GM04504 (cell line): ENCODE measurements around the gene SLC25A2.
"Not testable (repeated sequence)": the region's sequence is repeated elsewhere in the genome, so short reads cannot be mapped to it uniquely, and the experiment has no call there.

Experiments used
- DNase-seq: peaks from one replicate; pipeline ENCODE4 v3.0.0-alpha.2; 2012; ENCODE audit warnings: low read depth

Gene SLC25A2

DNA sequence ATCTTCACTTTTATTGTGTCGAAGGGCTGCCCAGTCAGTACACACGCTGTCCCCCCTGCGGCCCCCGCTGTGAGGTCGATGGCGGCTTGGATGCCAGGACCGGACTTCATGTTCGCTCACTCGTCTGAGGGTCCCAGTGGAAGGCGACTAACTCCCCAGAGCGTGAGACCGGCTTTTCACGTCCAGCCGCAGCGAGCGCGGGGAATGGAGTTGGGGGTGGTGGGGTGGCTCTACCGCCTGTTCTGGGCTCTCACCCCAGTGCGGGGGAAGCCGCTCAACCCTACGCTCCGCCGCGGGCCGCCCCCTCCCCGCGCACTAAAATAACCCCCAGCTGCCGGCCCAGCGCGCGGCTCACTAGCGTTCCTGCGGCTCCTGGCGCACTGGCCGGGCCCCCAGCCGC, at the start of gene SLC25A2:
Gene SLC25A2, minus strand, starts transcription at position 294 of the 400 bp plus-strand sequence. Its CDS starts 184 bp downstream, at position 110.
- no peak for DNase-seq

DNA sequence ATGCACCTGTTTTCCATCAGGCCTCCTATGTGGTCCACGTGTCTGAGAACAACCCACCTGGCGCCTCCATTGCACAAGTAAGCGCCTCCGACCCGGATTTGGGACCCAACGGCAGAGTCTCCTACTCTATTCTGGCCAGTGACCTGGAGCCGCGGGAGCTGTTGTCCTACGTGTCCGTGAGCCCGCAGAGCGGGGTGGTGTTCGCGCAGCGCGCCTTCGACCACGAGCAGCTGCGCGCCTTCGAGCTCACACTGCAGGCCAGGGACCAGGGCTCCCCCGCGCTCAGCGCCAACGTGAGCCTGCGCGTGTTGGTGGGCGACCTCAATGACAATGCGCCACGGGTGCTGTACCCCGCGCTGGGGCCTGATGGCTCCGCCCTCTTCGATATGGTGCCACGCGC, 47.7 kb upstream of the SLC25A2 start:
- no peak for DNase-seq

DNA sequence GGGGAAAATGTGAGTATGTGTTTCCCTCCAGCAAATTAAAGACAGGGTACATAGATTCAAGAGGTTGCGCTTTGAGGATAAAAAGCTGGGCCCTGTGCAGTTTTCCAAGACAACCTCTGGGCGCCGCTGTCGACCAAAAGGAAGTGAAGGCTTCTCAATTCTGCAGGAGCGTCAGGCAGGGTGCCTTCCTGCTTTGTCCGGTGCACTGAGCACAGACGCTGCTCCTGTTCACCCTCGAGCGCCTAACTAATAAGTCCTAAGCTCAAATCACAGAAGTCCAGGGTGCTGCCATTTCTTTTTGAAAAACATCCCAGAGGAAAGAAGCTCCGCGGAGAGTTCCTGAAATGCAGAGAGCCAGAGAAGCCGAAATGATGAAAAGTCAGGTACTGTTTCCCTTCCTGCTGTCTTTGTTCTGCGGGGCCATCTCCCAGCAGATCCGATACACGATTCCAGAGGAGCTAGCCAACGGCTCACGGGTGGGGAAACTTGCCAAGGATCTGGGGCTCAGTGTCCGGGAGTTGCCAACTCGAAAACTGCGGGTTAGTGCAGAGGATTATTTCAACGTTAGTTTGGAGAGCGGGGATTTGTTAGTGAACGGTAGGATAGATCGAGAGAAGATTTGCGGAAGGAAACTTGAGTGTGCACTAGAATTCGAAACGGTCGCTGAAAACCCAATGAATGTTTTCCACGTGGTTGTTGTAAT, 46.2 kb upstream of the SLC25A2 start, which contains the start of gene PCDHGB1:
Gene PCDHGB1, plus strand, starts transcription at position 183 of the 703 bp plus-strand sequence. Its CDS starts 162 bp downstream, at position 345.
- peak; percentile 42 for DNase-seq

DNA sequence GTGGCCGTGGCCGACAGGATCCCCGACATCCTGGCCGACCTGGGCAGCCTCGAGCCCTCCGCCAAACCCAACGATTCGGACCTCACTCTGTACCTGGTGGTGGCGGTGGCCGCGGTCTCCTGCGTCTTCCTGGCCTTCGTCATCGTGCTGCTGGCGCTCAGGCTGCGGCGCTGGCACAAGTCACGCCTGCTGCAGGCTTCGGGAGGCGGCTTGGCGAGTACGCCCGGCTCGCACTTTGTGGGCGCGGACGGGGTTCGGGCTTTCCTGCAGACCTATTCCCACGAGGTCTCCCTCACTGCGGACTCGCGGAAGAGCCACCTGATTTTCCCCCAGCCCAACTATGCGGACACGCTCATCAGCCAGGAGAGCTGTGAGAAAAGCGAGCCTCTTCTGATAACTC, 42.2 kb upstream of the SLC25A2 start:
- DNase-seq: not testable (repeated sequence)

DNA sequence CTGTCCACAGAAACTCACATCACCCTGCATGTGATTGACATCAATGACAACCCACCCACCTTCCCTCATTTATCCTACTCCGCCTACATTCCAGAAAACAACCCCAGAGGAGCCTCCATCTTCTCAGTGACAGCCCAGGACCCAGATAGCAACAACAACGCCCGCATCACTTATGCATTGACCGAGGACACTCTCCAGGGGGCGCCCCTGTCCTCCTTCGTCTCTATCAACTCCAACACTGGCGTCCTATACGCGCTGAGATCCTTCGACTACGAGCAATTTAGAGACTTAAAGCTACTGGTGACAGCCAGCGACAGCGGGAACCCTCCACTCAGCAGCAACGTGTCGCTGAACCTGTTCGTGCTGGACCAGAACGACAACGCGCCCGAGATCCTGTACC, 41.5 kb upstream of the SLC25A2 start:
- DNase-seq: no peak

DNA sequence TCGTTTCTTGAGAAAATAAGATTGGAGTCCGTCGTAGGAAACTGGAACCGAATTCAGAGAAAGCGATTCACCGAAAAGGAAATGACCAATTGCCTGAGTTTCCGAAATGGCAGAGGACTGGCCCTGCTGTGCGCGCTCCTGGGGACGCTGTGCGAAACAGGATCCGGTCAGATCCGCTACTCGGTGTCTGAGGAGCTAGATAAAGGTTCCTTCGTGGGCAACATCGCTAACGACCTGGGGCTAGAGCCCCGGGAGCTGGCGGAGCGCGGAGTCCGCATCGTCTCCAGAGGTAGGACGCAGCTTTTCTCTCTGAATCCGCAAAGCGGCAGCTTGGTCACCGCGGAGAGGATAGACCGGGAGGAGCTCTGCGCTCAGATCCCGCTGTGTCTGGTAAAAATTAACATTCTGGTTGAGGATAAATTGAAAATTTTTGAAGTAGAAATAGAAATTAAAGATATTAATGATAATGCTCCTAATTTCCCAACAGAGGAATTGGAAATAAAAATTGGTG, 40.2 kb upstream of the SLC25A2 start:
- DNase-seq: no peak

DNA sequence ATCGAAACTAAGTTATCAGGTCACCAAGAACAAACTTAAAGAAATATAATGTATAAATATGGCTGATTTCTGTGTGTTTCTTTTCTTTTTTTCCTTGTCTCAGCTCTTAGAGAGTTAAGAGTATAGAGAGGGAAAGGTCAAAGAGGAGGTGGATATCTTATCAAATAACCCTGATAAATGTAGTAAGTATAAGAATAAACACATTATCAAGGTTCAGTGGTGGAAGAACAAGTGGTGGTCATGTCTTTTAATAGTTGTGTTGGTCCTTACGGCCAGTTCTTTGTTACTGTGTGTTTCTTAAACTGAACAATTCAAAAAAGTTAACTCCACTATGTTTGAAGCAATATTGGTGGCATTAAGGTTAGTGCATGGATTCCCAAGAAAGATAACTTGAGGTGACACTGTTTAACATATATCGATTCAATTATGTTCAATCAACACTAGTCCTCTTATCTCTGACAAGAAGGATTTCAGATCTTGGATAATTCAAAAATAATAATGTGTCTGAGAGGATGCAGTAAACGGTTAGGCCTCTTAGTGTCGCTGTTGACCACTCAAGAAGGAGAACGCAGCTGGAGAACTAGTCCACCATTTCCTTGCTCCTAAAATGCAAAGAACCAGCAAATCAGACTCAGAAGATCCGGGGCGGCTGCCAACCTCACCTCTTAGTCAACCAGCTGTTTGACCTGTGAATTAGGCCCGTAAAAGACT, 39.5 kb upstream of the SLC25A2 start, which contains the start of gene PCDHGA3:
Gene PCDHGA3, plus strand, starts transcription at position 588 of the 711 bp plus-strand sequence. CDS start 205 bp downstream, outside the sequence.
- DNase-seq: no peak

DNA sequence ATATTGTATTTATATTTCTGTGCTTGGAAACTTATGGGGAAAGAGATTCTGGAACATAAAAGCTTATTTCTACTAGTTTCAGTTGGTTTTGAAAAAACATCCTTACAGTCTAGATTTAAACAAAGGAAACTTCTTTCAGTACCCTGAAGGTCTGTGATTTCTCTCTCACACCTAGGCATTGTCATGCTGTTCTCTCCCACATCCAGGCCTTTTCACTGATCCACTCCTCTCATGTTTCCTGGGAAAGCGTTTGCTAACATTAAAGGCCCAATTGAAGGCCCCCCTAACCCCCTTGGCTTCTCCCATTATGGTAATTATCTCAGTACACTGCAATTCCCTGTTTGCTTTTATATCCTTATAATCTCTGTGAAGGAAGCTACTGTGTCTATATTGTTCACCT, 38.9 kb upstream of the SLC25A2 start:
- DNase-seq: no peak

DNA sequence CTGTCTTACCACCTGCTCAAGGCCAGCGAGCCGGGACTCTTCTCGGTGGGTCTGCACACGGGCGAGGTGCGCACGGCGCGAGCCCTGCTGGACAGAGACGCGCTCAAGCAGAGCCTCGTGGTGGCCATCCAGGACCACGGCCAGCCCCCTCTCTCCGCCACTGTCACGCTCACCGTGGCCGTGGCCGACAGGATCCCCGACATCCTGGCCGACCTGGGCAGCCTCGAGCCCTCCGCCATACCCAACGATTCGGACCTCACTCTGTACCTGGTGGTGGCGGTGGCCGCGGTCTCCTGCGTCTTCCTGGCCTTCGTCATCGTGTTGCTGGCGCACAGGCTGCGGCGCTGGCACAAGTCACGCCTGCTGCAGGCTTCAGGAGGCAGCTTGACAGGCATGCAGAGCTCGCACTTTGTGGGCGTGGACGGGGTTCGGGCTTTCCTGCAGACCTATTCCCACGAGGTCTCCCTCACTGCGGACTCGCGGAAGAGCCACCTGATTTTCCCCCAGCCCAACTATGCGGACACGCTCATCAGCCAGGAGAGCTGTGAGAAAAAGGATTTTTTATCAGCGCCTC, 37.0 kb upstream of the SLC25A2 start:
- DNase-seq: not testable (repeated sequence)

DNA sequence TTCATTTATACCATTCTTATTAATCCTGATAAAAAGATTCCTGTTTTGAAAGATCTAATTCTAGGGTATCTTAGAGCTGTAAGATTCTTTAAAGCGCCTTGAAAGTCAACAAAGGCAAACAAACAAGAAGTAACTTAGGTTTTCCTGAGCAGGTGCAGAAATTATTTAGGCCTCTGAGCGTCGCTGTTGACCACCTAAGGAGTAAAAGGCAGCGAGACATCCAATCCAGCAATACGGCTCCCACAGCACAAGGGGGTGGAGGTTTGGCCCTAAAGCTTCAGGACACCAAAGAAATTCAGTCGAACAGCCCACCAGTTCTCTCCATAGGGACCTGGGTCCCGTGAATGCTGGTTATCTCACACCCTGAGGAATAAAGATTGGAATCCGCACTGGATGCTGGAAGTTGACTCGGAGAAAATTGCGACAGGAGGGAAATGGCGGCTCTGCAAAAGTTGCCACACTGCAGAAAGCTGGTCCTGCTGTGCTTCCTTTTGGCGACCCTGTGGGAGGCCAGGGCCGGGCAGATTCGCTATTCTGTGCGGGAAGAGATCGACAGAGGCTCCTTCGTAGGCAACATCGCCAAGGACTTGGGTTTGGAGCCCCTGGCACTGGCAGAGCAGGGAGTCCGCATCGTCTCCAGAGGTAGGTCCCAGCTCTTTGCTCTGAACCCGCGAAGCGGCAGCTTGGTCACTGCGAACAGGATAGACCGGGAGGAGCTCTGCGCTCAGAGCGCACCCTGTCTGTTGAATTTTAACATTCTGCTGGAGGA, 34.9 kb upstream of the SLC25A2 start, which contains the start of gene PCDHGA2:
Gene PCDHGA2, plus strand, starts transcription at position 223 of the 769 bp plus-strand sequence.
- no peak for DNase-seq

DNA sequence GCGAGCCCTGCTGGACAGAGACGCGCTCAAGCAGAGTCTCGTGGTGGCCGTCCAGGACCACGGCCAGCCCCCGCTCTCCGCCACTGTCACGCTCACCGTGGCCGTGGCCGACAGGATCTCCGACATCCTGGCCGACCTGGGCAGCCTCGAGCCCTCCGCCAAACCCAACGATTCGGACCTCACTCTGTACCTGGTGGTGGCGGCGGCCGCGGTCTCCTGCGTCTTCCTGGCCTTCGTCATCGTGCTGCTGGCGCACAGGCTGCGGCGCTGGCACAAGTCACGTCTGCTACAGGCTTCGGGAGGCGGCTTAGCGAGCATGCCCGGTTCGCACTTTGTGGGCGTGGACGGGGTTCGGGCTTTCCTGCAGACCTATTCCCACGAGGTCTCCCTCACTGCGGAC, 28.7 kb upstream of the SLC25A2 start:
- not testable (repeated sequence) for DNase-seq

DNA sequence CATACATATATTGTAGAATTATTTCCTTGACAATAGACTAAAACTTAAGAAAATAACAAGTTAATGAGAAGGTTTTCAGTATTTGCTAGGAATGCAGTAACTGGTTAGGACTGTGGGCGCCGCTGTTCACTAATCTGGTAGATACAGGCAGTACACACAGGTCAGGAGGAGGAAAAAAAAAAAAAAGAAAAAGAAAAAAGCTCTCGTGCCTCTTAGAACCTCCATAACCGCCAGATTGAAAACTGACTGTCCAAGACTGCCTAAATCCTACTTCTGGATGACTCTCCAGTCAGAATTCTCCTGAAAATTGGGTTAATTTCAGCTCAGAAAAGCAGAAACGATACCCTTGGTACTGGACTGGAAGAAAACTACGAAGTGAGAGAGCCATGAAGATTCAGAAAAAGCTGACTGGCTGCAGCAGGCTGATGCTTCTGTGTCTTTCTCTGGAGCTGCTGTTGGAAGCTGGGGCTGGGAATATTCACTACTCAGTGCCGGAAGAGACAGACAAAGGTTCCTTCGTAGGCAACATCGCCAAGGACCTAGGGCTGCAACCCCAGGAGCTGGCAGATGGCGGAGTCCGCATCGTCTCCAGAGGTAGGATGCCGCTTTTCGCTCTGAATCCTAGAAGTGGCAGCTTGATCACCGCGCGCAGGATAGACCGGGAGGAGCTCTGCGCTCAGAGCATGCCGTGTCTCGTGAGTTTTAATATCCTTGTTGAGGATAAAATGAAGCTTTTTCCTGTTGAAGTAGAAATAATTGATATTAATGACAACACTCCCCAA, 26.6 kb upstream of the SLC25A2 start, which contains the start of gene PCDHGA1:
Gene PCDHGA1, plus strand, starts transcription at position 216 of the 782 bp plus-strand sequence.
- DNase-seq: no peak

DNA sequence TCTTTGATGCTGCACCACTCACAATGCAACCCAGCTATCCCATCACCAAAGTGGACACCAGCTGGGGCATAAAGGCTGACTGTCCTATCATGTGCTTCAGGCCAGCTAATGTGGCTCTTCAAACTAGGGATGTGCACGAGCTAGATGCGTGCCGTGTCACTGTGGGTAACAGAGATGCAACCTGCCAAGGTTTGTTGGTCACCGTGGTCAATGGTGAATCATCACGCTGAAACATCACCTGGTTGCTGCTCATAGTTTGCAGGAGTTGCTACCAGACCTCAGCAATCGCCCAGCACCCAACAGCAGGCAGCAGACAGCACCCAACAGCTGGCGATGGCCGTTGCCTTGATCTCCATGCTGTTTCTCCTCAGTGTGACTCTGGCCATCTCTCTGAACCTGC, 24.4 kb upstream of the SLC25A2 start:
- no peak for DNase-seq

DNA sequence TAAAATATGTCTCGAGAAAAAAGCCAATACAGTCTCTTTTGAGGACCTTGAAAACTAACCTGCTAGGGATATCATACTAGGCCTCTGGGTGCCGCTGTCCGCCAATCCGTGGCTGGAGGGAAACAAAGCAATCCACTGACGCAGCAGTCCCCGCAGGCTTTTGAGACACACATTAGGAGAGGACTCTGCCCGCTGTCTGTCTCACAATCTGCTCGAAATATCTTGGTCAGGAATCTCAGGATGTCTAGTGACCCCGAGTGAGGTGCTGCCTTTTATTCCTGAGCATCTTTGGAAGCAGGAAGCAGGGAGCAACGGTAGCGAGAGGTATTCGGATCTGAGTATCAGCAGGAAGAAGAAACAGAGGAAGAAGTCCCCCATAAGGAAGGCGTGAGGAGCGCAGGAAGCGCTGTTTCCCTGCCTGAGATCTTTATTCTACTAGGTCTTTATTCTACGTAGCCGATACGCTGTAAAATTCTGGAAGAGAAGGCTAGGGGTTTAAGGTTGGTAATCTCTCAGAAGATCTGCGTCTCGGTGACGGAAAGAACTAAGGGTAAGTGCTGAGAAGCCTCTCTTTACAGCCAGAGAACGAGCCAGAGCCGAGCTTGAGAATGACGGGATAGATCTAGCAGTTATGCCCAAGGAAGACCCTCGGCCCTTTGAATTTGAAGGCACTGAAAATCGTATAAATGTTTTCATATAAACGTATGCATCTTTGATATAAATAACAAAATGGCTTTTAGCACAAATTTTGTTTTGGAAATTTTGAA, 22.4 kb upstream of the SLC25A2 start:
- peak; percentile 52 for DNase-seq

DNA sequence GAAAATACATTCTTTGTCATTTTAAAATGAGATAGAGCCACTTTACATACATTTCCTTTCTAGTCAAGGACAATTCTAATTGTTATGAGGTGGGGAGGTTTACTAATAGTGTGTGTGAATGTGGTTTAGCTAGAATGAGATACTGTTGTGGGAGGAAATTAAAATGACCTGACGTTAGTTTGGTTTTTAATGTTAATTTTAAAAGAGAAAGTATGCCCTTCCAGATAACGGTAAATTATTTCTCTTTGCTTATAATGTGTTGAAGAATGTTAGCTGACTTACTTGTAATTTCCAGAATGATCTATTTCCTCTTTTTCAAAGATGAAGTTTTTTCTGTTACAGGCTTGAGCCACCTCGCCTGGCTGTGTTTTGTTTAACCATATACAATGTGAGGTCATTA, 18.4 kb upstream of the SLC25A2 start:
- DNase-seq: no peak

DNA sequence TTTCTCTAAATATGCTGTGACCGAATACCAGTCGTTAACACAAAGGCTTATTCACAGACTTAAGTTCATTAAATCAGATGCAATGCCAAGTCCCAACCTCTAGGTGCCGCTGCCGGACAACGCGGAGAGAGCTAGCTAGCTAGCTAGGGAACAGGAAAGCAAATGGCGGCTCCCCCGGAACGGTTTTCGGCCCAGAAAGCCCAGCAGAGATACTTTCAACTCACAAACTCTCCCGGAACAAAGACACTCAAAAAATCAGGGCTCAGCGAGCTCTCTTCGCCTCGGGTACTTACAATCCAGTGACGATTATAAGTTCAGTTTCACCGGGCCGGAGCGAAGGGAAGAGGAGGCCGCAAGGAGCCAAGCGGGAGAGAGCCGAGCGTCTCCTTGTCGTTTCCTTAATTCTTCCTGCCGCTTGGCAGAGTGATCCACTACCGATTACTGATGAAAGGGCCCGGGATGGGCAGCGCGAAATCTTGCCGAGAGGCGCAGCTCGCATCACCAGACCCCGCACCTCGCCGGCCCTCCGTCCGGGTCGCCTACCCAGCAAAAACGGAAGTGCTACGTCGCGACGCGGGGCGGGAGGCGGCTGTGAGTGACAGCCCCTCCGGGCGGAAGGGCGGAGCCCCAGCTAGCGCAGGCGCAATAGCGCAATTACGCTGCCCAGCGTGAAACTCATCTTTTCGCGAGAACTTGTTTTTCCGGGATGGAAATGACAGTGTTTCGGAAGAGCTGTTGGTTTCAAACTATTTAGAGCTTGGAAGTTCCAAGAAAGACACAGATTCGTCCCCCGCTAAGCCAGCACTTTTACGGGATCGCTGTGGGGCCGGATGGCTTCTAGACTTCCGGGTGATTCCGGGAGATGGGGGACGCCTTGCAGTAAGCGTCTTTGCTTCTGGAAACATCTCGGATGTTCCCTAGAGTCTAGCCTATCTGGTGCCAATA, 16.6 kb upstream of the SLC25A2 start, which contains the start of gene TAF7:
Gene TAF7, minus strand, starts transcription at position 560 of the 945 bp plus-strand sequence. CDS start 740 bp downstream, outside the sequence.
- peak; percentile 87 for DNase-seq

DNA sequence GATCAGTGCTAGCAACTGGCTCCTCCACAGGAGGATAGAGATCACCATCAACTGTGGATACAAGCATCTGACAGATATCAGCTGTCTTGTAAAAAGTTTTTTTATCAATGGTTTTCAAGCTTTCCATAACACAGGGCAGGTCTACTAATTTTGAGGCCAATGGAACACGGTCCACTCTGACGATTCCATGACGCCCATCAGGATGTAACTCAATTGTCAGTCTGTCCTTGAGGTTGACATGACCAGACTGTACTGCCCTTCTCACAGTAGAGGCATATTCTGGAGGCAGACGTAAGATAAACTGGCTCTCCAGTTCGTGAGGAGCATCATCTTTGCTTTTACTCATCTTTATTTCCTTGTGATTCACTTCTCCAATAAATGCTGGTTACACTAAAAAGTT, 15.8 kb upstream of the SLC25A2 start:
- no peak for DNase-seq

DNA sequence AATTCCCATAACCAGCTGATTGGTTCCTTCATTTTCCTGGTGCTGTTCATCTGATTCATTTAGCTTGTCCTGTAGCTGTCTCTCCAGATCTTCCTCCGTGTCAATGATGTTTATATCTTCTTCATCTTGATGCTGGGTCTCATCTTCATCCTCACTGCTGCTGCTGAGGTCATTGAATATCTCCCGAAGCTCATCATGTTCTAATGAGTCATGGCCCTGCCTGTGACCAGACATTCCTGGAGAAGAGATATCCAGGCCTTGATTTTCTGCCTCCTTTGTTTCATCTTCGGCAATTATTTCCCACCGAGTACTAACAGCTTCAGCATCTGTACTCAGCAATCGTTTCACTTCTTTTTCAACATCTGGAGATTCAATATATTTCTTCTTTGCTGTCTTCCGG, 15.4 kb upstream of the SLC25A2 start:
- no peak for DNase-seq

DNA sequence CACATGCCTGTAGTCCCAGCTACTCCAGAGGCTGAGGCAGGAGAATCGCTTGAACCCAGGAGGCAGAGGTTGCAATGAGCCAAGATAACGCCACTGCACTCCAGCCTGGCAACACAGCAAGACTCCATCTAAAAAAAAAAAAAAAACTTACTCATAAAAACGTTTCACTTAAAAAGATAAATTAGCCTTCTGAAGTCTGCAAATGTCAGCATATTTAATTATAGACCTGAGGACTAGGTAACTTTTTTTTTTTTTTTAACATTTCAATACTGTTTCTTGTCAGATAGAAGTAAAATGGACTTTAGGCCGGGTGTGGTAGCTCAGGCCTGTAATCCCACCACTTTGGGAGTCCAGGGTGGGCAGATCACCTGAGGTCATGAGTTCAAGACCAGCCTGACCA, 13.1 kb upstream of the SLC25A2 start:
- not testable (repeated sequence) for DNase-seq
